PFSK-1 (cell line): ENCODE measurements around the gene LPA.

ENCODE experiments used
- FOXP2 ChIP-seq: optimal IDR thresholded peaks from 2 replicates; pipeline ENCODE3; 2011; ENCODE audit warnings: borderline replicate concordance, control low read depth, inconsistent platforms; ENCODE audit not compliant: insufficient read depth; ENCODE audit errors: extremely low read length, extremely low read depth
- POLR2AphosphoS5 ChIP-seq: IDR thresholded peaks from 2 replicates; pipeline ENCODE4 v1.6.1; 2012; ENCODE audit warnings: low read depth, mild to moderate bottlenecking, control low read depth, low read length, moderate library complexity
- SIN3A ChIP-seq: IDR thresholded peaks from 2 replicates; pipeline ENCODE4 v1.6.1; 2012; ENCODE audit warnings: mild to moderate bottlenecking, low read length, moderate library complexity, borderline replicate concordance; ENCODE audit not compliant: insufficient read depth
- TAF1 ChIP-seq: IDR thresholded peaks from 2 replicates; pipeline ENCODE4 v1.6.1; 2012; ENCODE audit warnings: low read length, control low read depth, borderline replicate concordance; ENCODE audit not compliant: insufficient read depth
- TF ChIP-seq, protein P1 (sequence below), 2 experiments: IDR thresholded peaks; 2 replicates each; pipeline versions ENCODE4 v1.6.1 to v1.8.0; 2011 to 2012; ENCODE audit warnings: low read depth in 2 of 2, low read length in 2 of 2, control low read depth in 1 of 2, inconsistent platforms in 1 of 2, mild to moderate bottlenecking in 1 of 2, moderate library complexity in 1 of 2; ENCODE audit not compliant: insufficient read depth in 1 of 2

DNA sequence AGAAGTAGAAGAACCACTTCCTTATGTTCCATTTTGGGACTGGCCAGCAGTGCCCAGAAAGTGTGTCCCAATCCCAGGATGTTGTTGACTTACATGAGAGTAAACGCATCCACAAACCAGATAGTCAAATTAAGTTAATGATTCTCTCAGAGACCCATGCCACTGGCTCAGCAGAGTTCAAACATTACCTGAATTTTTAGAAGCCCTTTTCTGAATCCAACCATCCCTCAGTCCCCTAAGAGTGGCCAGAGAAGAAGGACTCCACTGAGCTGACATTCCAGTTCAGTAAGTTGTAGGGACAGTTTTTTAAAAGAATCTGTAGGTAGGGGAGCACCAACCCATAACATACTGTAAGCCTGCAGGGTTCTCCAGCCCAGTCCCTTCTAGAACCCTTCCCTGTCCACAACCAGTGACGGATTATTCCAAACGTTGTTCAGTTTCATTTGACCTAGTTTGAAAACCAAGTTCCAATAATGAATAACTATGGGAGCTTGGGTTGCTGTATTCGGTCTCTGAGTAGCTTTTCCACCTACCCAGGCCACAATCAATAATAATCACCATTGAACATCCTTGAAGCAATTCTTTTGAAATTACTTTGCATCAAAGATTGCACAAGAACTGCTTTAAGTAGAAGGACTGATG lies 153.0 kb downstream of the LPA start:
- TF ChIP-seq TAF1 (no peak), SIN3A (no peak), POLR2AphosphoS5 (no peak), FOXP2 (no peak)
- TF ChIP-seq, protein P1, sequence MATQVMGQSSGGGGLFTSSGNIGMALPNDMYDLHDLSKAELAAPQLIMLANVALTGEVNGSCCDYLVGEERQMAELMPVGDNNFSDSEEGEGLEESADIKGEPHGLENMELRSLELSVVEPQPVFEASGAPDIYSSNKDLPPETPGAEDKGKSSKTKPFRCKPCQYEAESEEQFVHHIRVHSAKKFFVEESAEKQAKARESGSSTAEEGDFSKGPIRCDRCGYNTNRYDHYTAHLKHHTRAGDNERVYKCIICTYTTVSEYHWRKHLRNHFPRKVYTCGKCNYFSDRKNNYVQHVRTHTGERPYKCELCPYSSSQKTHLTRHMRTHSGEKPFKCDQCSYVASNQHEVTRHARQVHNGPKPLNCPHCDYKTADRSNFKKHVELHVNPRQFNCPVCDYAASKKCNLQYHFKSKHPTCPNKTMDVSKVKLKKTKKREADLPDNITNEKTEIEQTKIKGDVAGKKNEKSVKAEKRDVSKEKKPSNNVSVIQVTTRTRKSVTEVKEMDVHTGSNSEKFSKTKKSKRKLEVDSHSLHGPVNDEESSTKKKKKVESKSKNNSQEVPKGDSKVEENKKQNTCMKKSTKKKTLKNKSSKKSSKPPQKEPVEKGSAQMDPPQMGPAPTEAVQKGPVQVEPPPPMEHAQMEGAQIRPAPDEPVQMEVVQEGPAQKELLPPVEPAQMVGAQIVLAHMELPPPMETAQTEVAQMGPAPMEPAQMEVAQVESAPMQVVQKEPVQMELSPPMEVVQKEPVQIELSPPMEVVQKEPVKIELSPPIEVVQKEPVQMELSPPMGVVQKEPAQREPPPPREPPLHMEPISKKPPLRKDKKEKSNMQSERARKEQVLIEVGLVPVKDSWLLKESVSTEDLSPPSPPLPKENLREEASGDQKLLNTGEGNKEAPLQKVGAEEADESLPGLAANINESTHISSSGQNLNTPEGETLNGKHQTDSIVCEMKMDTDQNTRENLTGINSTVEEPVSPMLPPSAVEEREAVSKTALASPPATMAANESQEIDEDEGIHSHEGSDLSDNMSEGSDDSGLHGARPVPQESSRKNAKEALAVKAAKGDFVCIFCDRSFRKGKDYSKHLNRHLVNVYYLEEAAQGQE (IDR thresholded peaks at IDR 0.05; ENCODE audit: insufficient read depth in 1 of 2, low read depth in 2 of 2, low read length in 2 of 2) = no peak
